ELR (cell line): Measurements from ENCODE around the gene FLRT2.

ENCODE experiments used
- DNase-seq: peaks from one replicate; pipeline ENCODE4 v3.0.0-alpha.2; 2015; ENCODE audit warnings: low read depth

The FLRT2 gene

DNA sequence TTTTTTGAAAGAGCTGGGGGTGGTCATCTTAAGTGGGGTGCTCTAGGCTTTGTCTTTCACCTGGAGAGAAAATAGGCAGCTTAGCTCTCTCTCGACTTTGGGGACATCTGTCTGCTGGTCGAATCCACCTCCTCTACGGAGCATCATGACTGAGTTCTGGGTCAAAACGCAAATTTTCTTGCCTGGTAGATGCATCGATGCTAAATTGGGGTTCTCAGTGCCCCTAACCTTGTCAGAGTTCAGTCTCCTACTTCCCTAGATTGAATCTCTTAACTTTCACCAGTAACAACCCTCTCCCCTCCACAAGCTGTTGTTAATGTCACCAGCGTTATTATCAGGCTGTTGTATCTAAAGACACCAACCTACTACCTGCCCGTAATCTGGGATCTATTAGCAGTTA is 682 bp downstream of the FLRT2 start:
- DNase-seq, result no peak

DNA sequence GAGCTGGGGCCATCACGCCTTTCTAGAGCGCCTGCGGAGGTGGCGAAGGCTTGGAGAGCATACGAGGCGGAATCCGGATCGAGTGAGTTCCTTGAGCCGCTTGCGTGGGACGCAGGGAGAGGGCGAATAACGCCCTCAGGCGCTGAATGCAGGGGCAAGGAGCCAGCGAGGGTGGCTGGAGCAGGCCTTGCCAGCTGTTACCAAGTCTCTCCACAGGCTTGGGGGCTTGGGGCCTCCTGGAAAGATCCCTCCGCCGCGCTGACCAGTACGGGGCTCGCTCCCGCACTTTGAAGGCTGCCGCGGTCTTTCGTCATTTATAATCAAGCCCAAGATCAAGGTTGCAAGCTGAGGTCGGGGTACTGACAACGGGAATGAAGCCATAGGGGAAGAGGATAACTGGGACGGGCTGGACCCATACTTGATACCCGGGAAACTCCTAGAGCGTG is 1.2 kb downstream of the FLRT2 start:
- peak; percentile 85 for DNase-seq

DNA sequence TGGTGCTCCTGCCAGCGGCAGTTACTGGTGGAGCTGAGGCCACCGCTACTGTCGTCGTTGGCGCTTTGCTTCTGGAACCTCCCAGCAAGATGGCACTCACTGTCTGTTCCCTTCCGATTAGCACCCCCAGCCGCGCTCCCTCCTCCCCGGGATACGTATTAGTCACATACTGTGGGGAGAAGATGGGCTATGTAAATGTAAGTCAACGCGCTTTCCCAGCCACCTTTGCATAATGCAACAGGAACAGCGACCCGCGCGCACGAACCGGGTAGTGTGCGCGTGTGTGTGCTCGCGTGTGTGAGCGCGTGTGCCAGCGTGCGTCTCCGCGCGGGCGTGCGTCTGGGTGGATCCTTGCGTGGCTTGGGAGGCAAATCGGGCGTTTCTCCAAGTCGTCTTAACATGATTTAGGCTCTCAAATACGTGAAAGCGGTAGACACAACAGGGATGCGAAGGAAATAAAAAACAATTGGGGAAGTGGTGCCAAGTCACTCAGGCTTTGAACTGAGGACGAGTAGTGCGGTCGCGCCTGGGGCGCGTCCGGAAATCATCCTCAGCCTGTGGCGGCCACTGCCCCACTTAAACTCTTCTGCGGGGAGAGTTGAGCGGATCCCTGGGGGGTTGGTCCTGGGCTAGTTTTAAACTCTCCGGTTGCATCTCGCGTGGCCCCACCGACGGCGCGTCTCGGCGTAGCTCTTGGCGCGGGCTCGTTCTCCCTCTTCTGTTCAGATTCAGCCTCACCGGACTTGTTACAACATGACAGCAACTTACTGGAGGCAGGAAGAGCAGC is 1.8 kb downstream of the FLRT2 start:
- peak; percentile 89 for DNase-seq

DNA sequence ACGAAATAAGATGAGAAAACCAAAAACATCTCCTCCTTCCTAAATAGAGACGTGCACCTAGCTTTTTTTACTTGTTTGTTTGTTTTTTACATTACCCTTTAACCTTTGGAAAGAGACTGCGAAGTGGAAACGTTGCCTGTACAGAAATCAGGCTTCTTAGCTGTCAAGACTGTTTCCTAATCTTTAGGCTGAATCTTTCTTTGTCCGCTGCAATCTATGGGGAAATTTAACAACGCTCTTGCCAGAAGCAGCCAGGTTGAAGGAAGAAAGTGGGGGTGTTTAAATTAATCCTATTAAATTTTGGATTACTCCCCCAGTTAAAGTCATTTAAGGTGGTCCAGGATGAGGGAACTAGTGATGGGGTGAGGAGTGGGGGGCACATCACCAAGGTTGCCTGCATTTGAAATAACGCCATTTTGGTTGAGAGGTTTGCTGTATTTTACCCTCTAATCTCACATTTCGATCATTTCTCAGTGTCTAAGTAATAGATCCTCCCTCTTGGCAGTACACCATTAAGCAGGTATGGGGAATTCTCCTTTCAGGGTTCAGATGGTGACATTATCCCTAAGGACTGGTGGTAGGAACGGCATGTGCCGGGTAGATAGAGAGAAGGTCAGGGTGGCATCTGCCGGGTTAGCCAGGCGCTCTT is 2.6 kb downstream of the FLRT2 start:
- DNase-seq, result no peak

DNA sequence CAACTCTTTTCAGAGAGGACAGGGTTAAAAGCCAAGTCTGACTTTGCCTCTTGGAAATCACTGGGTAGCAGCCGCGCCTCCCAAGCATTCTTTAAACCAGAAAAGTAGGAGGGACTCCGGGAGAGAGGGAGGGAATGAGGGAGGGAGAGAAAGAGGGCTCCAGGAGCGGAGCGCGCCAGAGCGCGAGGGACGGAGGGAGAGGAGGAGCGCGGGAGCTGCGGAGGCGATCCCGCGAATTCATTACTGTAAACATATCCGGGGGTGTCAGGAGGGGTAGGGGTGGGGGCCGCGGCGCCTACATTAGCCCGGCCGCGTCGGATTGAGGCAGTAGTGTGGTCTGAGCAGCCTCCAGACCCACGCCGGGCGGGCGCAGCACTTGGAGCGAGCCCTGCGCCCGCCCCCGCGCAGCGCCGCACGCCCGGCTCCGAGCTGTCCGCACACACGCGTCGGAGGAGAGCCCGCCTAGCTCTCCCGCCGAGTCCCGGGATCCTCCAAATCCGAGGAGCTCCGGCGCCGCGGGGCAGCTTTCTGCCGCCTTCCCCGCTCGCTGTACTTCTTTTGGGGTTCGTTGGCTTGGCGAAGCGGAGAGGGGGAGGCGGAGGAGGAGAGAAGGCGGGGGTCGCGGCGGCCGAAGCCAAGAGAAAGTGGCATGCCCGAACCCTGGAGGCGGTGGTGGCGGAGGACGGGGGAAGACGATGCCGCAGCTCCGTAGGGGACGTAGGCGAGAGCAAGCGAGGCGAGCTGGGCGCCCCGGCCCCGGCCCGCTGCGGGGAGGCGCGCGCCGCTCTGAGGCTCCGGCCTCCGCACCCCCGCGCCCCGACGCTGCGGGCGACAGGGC is 3.3 kb downstream of the FLRT2 start:
- DNase-seq, result peak; percentile 86

DNA sequence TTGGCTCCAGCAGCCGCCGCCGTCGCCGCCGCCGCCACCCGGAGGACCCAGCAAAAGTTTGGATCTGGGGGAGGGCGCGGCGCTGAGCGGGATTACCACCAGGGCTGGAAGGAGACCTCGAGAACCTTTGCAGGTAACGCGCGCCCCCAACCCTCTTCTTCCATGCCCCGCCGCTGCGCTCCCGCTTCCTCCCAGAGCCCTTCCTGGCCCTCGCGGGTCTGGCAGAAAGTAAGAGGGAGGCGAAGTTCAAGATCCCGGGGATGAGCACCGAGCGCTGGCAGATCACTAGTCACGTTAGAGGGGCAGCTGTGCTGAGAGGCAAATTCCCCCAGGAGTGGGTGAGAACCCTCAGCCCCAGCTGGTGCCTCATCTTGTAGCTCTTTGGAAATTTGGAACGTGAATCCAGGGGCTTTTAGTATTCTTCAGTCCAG is 3.9 kb downstream of the FLRT2 start:
- peak; percentile 55 for DNase-seq

DNA sequence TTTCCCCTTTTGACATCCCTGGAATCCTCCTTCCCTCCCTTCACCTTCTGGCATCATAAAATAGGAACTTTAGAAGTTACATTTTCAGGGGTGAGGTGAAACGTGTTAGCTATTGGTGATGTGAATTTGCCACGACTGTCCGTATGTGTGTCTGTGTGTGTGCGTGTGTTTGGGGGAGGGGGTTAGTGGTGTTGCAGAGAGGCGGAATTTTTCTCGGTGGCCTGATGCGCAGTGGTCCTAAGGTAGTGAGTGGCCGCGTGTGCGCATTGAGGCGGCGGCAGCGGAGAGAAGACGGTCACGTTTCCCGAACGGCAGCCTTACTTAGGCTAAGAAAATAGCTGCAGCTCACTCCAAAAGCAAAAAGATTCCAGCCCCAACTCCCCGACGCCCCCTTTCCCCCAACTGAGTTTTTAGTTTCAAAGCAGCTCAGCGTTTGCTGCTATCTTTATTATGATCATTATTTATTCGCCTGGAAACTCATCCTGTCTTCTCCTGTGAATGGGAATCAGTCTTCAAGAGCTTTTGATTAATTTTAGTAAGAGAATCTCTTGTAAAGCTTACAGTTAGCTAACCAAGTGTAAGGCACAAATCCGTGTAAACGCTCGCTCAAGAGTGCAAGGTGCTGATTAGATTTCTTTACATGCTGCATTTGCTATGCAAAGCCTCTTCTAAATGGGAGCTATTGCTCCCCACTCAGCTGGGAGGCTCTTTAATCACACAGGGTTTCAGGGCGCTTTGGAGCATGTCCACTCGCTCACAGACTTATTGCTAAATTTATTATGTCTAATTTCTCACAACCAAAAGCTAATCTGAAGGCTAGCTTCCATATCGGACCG is 4.7 kb downstream of the FLRT2 start:
- DNase-seq, result peak; percentile 53

DNA sequence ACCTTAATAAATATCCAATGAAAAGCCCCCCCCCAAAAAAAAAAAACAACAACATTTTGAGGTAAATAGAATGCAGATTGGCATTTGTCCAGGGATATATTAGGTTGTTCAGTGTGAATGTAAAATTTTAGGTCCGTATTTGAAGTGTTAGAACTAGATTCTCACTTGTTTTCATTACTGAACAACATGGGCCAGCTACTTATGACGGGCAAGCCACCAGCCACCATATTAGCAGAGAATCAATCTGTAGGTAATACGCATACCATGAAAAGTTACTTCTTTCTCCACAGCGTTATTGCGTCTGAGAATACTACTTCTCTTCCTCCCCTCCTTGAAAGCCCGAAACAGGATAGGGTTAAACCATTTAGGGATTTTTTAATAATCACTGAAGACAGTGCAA is 5.4 kb downstream of the FLRT2 start:
- DNase-seq, result peak; percentile 26

DNA sequence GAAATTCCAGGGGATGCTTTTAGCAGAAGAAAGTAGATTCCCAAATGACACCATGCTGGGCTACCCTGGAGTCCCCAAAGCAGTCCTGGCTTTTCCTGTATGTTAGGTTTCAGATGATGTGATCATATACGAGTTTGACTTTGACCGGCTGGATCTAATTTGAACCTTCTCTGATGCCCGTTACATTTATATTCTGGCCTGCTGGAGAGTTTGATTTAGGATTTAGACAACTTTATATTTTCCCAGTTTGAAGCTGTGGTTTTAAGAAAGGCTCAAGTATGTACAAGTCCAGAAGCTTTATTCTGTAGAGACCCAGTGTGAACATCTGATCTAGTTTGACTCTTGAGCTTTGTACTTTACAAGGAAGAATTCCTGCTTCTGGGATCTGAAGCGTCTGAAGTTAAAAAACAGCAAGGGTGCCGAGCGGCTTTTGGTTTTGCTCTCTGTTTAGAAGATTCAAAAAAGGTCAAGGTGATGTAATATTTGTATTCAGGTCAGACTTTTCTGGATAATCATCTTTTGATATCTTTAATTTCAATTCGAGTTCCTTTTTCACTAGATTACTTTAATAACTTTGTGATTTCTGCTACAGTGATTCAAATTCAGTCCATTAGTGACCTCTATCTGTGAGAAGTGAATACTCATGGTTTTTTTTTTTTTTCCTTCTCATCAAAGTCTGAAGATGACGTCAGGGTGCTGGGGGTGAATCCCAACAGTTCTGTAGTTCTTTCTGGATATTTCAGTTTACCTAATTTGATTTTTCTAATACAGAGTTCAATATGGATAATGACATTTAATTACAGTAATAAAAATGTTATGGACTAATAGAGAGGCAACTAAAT is 6.3 kb downstream of the FLRT2 start:
- peak; percentile 82 for DNase-seq

DNA sequence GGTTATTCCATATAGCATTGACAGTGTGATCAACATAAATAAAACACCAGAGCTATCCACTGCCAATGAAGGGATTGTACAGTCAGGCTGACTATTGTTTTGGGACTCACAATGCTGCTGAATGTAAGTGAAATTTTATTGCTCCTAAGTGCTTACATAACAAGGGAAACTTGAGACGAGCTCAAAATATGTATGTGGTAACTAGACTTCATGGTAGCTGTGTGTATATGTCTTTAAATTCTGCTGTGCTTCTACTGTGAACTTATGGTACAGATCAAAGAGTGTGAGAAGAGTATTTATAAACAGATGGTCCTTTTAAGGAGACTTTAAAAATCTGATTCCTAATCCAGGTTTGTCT is 6.9 kb downstream of the FLRT2 start:
- peak; percentile 10 for DNase-seq

DNA sequence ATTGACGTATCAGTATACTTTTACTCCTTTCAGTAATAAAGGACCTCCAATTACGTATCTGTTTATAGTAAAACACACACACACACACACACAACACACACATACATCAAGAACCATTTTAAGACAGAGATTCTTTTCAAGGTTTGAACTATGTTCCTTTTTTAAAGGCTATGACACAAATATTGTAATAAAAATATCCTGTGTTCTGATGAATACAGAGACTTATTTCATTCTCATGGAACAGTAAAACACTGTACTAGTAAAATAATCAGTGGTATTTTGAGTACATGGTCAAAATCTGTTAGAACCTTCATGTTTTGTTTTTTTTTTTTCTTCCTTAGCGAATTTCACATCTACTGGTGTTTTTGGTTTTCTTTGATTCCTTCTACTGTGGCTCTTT is 7.6 kb downstream of the FLRT2 start:
- no peak for DNase-seq

DNA sequence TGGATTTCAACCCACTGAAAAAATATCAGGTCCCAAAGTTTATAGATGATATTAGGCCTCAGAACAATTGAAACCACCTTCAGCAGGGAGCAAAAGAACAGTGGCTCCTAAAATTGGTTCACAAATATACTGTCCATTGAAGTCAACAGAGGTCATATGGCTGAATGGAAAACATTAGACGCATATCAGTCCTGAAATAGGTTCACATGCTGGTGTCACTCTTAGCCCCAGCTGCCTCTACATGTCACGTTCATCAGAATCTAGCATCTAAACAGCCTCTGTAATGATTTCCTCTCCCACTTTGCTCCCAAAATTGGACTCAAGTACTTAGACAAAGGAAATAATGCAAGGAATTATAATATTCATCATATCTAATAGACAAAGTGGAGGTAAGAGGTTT is 8.7 kb downstream of the FLRT2 start:
- DNase-seq, result no peak

DNA sequence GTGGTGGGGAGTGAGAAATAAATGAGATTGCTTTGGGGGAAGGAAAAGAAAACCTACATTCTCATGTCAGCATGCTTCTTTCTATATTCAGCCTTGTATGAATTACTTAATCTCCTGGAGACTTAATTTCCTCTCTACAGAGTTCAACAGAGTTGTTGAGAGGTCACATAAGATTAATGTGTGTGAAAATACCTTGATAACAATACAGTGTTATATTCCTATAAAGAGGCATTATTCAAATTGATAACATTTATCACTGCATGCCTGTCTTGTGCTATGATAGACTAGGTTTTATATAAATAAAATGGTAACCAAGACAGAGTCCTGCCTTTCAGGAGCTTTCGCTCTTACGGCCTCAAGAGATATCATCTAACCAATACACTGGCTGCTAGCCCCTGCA is 9.6 kb downstream of the FLRT2 start:
- DNase-seq, result no peak

DNA sequence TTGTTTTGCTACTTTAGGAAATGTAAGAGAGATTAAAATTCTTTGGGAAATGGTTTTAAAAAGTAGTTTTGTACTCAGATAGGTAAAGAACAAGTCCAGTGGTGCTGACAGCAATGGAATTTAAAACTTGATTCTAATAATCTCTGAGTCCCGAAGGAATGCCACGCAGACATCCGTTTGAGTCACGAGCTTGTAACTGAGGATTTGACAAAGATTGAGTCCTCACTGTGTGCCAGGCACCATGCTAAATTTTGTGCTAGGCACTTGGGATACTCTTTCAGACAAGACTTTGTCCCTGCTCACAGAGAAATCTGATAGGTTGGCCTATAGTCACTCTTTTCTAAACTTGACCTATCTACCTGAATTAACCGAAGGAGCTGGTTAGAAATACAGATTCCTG is 12.7 kb downstream of the FLRT2 start:
- no peak for DNase-seq

DNA sequence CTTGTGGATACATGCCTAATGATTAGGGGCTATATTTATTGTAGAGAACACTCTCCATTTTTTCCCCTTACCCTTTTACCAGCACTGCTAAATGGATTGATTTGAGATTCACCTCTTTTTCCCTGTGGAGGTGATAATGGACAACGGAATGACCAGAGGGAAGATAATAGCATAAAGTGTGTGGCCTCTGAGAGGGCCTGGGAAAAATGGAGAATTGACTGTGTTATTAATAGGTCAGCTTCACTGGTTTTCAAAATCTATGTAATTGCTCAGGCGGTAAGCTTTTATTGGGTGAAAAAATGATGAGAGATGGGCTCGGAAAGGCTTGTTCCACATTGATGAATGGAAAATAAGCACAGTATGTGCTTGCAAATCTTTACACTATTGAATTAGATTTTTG is 15.8 kb downstream of the FLRT2 start:
- no peak for DNase-seq

DNA sequence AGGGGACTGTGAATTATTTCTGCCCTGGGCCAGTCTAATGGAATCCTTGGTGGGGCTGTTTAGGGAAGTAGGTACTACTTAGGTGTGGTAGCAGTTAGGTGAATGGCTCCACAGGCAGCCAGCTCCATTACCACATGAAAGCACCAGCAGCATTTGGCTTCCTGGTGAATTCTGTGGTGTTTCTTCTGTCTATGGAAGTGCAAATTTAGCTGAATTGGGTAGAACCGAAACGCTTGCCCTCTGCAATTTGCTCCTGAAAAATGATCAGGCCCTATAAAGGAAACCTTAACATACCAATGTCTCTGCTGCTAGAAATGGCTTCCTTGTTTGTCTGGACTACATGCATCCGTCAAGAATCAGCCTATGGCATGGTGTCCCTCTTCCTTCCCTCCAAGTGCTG is 16.4 kb downstream of the FLRT2 start:
- DNase-seq, result no peak

DNA sequence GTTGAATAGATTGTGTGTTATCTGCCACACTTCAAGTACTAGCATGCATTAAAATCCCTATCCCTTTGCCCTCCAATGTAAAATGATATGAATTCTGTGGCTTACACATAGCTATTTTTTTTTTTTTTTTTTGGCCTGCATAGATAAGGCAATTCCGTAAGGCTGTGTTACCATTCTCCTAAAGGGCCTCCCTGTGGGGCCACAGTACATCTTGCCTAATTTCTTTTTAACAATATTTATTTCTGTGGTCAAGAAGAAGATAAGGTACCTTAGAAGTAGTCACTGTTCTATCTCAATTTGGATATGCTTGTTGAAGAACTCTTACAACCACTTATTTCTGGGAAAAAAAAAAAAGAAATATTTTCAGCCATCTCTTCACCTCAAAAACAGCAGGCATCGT is 19.8 kb downstream of the FLRT2 start:
- DNase-seq, result no peak

DNA sequence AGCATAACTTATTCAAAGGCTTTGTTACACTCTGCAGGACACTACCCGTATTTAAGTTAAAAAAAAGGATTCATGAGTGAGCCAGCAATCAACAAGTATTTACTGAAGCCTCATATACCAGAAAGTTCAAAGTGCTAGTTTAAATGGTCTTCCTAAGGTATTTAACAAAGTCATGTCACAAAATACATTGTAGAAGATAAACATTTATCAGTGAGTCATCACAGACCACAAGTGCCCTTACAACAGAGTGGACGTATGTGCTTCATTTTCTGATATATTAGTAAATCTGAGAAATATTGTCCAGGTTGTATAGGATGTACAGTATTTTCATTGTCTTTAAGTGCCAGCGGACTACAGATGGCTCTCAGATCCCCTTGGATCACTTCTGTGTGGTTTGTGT is 24.2 kb downstream of the FLRT2 start:
- DNase-seq, result peak; percentile 53

DNA sequence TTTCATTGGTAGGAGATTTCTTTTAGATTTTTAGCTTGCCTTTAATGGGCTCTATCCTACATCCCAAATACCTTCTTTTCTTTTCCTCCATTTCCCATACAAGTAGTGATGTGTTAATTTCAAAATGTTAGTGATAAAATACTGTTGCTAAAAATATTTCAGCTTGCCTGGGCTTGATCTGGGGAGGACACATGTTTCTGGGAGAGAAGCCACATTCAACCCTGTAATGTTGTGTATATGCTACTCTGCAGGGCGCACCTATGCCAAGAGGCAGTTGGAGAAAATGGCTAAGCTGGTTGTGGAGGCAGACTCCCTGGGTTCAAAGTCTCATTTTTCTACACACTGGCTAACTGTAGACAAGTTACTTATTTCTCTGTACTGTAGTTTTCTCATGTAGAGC is 26.3 kb downstream of the FLRT2 start:
- DNase-seq, result no peak

DNA sequence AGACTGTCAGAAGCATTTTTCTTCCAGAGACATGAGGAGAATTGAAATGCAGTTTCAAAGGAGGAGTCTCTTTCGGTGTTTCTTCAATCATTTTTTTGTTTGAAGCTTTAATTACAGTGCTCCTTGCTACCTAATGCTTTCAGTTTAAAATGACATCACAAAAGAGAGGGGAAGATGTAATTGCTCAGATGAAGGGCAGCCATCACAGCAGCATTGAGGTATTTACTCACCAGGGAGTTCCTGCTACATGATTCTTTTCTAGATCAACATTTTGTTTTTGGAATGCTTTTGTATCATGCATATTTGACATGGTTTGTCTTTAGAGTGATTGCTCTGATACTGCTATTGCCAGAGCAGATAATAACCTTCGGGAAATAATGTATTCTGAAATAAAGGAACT is 28.6 kb downstream of the FLRT2 start:
- DNase-seq, result no peak

DNA sequence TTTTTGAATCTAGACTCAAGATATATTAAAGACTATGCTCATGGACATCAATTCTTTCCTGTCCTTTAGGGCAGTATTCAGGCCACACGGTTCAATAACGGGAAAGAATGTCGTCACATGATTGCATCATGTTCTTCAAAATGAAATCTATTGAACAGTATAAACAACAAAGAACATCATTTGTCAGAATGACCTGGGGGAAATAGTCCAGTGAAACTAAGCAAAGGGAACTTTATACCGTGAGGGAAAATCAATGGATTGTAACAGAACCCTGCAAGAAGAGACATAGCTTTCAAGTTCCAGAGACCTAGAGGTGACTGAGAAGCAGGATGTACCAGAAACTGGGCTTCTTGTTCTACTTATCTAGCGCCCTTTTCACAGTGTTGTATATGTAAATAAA is 32.7 kb downstream of the FLRT2 start:
- no peak for DNase-seq
